GM21825 (cell line): Measurements from ENCODE around the gene IP6K1.

Experiments used
- ATAC-seq: cut with Tn5 transposase; IDR thresholded peaks from one replicate; pipeline ENCODE4 v1.9.1; 2021; ENCODE audit warnings: mild to moderate bottlenecking, moderate library complexity; ENCODE audit not compliant: unreplicated experiment

The IP6K1 gene

GRCh38 chr3:49727154-49727923 is 59.0 kb downstream of the IP6K1 start:
- ATAC-seq = no peak

- no peak for ATAC-seq
Observed at GRCh38 chr3:49725906-49726681, 60.2 kb downstream of the IP6K1 start.

- ATAC-seq = no peak
Observed at GRCh38 chr3:49724586-49724985, 61.8 kb downstream of the IP6K1 start.

GRCh38 chr3:49723628-49724551 is 62.5 kb downstream of the IP6K1 start, which contains the start of gene GMPPB:
Gene GMPPB, minus strand, starts transcription at chr3:49723951. Its CDS starts 225 bp downstream, at chr3:49723726.
- ATAC-seq = peak; percentile 70

- ATAC-seq = no peak
Observed at GRCh38 chr3:49723296-49723627, 63.1 kb downstream of the IP6K1 start.

GRCh38 chr3:49722896-49723295 is 63.4 kb downstream of the IP6K1 start:
- ATAC-seq = no peak

GRCh38 chr3:49721896-49722781 is 64.2 kb downstream of the IP6K1 start:
- no peak for ATAC-seq

- no peak for ATAC-seq
Observed at GRCh38 chr3:49721596-49721895, 64.8 kb downstream of the IP6K1 start.

- no peak for ATAC-seq
Observed at GRCh38 chr3:49720855-49721595, 65.3 kb downstream of the IP6K1 start.

- ATAC-seq = peak; percentile 38
Observed at GRCh38 chr3:49719214-49719884, 67.0 kb downstream of the IP6K1 start, which contains the start of gene AMIGO3. Gene AMIGO3, minus strand, starts transcription at chr3:49719684. Its CDS starts 219 bp downstream, at chr3:49719465.

- ATAC-seq = no peak
Observed at GRCh38 chr3:49718858-49719213, 67.5 kb downstream of the IP6K1 start.

GRCh38 chr3:49717959-49718857 is 68.1 kb downstream of the IP6K1 start:
- no peak for ATAC-seq

GRCh38 chr3:49717211-49717958 is 69.0 kb downstream of the IP6K1 start:
- no peak for ATAC-seq

- no peak for ATAC-seq
Observed at GRCh38 chr3:49716691-49717210, 69.6 kb downstream of the IP6K1 start.

GRCh38 chr3:49716169-49716568 is 70.2 kb downstream of the IP6K1 start:
- no peak for ATAC-seq

- ATAC-seq = no peak
Observed at GRCh38 chr3:49715611-49716121, 70.7 kb downstream of the IP6K1 start.
